A673 (cell line): ENCODE measurements around the gene CTSH.

Experiments used
- CTCF ChIP-seq: fragments of 300-800, 200-600 bp; sonication (generic); conservative IDR thresholded peaks from 2 replicates; pipeline ENCODE4 v1.5.1; 2017; ENCODE audit warnings: low read depth, mild to moderate bottlenecking, antibody characterized with exemption, low read length, moderate library complexity, mixed read lengths
- EZH2 ChIP-seq: fragments of 200-600 bp; sonication (generic); IDR thresholded peaks from 2 replicates; pipeline ENCODE4 v1.6.1; 2017; ENCODE audit warnings: borderline replicate concordance, low read depth, mild to moderate bottlenecking, mixed read lengths, antibody characterized with exemption, low read length; ENCODE audit not compliant: poor library complexity, severe bottlenecking

DNA sequence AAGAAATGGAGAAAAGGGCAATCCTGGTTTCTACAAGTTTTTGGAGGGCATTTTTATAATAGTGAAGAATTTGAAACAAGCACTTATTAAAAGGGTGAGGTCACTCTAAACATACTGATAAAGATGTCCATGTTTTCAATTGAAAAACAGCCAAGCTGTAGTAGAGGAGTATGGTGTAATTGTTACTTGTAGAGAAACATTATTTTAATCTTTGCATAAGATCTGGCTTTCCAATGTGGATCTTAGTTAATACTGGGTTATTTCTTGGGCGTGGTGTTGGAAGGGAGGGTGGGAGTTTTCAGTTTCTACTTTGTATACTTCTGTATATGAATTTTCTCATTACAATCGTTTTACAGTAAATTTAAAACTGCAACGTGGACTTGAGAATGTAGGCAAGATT lies 49.4 kb downstream of the CTSH start:
- no peak for TF ChIP-seq CTCF
- TF ChIP-seq EZH2: no peak
